Uterus (tissue), 2 donors: ENCODE data around the gene TNFRSF14.

Experiments used
- POLR2A ChIP-seq, 2 donors: fragments of 450-650 bp; IDR thresholded peaks; one replicate each; pipeline ENCODE4 v1.6.1; 2016; ENCODE audit warnings: antibody characterized with exemption in 2 of 2, mild to moderate bottlenecking in 1 of 2, moderate library complexity in 1 of 2
- TF ChIP-seq, protein P1 (sequence below), 4 experiments: fragments of 200-600 bp in 2 of 4; fragments of 450-650 bp in 2 of 4; sonication (generic) in 2 of 4; IDR thresholded peaks; one replicate each; pipeline ENCODE4 v1.5.1; 2016 to 2019; ENCODE audit warnings: antibody characterized with exemption in 4 of 4, mild to moderate bottlenecking in 2 of 4, moderate library complexity in 1 of 4

- TF ChIP-seq, protein P1, sequence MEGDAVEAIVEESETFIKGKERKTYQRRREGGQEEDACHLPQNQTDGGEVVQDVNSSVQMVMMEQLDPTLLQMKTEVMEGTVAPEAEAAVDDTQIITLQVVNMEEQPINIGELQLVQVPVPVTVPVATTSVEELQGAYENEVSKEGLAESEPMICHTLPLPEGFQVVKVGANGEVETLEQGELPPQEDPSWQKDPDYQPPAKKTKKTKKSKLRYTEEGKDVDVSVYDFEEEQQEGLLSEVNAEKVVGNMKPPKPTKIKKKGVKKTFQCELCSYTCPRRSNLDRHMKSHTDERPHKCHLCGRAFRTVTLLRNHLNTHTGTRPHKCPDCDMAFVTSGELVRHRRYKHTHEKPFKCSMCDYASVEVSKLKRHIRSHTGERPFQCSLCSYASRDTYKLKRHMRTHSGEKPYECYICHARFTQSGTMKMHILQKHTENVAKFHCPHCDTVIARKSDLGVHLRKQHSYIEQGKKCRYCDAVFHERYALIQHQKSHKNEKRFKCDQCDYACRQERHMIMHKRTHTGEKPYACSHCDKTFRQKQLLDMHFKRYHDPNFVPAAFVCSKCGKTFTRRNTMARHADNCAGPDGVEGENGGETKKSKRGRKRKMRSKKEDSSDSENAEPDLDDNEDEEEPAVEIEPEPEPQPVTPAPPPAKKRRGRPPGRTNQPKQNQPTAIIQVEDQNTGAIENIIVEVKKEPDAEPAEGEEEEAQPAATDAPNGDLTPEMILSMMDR (IDR thresholded peaks at IDR 0.05): no peak
- TF ChIP-seq POLR2A (IDR thresholded peaks at IDR 0.05): no peak
Measured at GRCh38 chr1:2506901-2507565, 49.1 kb upstream of the TNFRSF14 start.
